Astrocyte of the cerebellum (primary cell): ENCODE data around the gene ANKRD11.
A peak's percentile ranks its signal among the peaks of the same experiment; 100 is the strongest.

ENCODE experiments used
- DNase-seq: peaks from one replicate; pipeline ENCODE4 v3.0.0-alpha.2; 2011; ENCODE audit warnings: low read depth
- H3K4me3 ChIP-seq: 2 replicates; pipeline ENCODE4 v1.5.1; 2011; ENCODE audit warnings: mild to moderate bottlenecking, low read depth, low read length, moderate library complexity
- in situ Hi-C: cut with HindIII; loops from 2 replicates; pipeline ENCODE4 v1.10.0; 2017; ENCODE audit warnings: low sequenced_read_pairs
- TF ChIP-seq, protein P1 (sequence below): IDR thresholded peaks from 2 replicates; pipeline ENCODE4 v1.5.1; 2012; ENCODE audit warnings: low read length, low read depth, moderate library complexity, mild to moderate bottlenecking; ENCODE audit errors: missing control alignments

Gene ANKRD11

DNA sequence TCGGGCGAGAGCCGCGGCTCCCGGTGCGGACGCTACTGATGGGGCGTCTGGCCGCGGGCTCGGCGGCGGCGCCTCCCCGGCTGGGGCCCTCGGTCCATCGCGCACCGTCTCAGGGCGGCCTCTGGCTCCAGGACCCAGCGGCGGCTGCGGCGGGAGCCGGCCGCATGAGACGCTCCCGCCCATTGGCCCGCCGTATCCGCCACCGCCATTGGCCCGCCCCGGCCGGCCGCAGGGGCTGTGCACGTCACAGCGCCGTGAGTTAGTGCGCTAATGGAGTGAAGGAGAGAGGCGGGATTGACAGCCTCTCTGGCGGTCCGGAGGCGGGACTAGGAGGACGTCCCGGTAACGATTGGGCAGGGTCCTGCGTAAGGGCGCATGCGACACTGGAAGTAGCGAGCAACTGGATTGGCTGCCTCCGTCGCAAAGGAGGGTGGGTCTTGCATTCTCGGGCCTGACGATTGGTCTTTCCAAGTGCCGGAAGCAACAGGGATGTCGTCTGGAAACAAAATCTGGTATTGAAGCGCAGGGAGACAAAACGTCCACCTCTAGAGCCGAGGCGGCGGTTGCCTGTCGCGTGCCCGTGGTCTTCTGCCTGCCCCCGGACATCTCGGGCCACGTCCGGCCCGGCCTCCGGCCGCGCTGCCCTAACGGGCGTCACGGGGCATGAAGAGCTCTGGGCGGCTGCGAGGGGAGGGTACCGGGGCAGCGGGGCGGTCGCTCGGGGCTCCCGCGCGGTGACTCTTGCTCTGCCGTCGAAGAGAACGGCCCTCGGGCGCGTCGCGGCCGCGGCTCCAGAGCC, at the start of gene ANKRD11:
ANKRD11 (minus strand) TSS at position 123 of the 799 bp plus-strand sequence. CDS start 173,542 bp downstream, outside the sequence.
- in situ Hi-C loops = no loop called here
- TF ChIP-seq, protein P1, sequence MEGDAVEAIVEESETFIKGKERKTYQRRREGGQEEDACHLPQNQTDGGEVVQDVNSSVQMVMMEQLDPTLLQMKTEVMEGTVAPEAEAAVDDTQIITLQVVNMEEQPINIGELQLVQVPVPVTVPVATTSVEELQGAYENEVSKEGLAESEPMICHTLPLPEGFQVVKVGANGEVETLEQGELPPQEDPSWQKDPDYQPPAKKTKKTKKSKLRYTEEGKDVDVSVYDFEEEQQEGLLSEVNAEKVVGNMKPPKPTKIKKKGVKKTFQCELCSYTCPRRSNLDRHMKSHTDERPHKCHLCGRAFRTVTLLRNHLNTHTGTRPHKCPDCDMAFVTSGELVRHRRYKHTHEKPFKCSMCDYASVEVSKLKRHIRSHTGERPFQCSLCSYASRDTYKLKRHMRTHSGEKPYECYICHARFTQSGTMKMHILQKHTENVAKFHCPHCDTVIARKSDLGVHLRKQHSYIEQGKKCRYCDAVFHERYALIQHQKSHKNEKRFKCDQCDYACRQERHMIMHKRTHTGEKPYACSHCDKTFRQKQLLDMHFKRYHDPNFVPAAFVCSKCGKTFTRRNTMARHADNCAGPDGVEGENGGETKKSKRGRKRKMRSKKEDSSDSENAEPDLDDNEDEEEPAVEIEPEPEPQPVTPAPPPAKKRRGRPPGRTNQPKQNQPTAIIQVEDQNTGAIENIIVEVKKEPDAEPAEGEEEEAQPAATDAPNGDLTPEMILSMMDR = no peak
- H3K4me3 ChIP-seq = peak within 1 kb of the TSS; percentile 91
- peak; percentile 99 for DNase-seq

DNA sequence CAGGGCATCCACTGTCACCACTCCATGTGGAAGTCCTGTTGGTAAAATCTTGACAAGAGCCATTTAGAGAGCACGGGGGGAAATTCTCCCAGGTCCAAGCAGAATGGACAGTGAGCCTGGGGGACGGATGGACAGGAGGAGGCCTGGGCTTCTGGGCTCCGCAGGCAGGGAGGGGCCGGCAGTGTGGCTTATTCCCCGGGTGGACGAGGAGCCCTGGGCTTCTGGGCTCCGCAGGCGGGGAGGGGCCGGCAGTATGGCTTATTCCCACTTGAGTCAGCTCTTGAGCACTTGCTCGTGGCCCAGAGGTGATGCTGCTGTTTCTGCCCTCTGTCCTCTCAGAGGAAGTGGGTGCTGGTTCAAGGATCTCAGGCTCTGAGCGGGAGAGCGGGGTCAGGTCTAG, 47.9 kb upstream of the ANKRD11 start:
- no peak for DNase-seq
- TF ChIP-seq, protein P1 = no peak
- no peak overlapping the region for H3K4me3 ChIP-seq
- in situ Hi-C loops = no loop called here

DNA sequence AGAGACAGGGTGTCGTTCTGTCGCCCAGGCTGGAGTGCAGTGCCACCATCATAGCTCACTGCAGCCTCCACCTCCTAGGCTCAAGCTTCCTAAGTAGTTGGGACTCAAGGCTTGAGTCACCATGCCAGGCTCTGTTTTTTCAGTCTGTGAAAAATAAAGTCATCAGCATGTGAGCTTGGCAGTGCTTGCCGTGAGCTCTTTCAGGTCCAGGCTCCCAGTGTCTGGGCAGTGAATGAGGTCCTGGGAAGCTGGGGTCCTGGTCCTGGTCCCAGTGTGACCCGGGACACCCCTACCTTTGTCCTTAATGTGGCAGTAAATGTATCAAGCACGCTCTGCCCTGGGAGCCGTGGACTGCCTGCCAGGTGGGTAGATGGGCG, 47.2 kb upstream of the ANKRD11 start:
- no peak overlapping the region for H3K4me3 ChIP-seq
- DNase-seq = no peak
- in situ Hi-C loops = no loop called here
- TF ChIP-seq, protein P1 = no peak

GRCh38 chr16:89536886-89537548, 46.7 kb upstream of the ANKRD11 start:
- TF ChIP-seq, protein P1 = no peak
- in situ Hi-C loops = no loop called here
- DNase-seq = no peak
- no peak overlapping the region for H3K4me3 ChIP-seq

DNA sequence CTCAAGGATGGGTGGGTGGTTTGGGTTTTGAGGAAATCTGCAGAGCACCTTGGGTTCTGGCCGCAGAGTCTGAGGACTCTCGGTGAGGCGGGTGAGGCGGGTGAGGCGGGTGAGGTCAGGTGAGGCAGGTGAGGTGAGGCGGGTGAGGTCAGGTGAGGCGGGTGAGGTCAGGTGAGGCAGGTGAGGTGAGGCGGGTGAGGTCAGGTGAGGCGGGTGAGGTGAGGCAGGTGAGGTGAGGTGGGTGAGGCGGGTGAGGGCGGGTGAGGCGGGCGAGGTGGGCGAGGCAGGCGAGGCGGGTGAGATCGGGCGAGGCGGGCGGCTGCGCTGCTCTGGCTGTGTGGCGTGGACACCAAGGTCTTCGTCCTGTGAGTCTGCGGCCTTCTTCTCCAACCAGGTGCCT, 46.0 kb upstream of the ANKRD11 start:
- in situ Hi-C loops = no loop called here
- TF ChIP-seq, protein P1 = no peak
- no peak overlapping the region for H3K4me3 ChIP-seq
- no peak for DNase-seq

DNA sequence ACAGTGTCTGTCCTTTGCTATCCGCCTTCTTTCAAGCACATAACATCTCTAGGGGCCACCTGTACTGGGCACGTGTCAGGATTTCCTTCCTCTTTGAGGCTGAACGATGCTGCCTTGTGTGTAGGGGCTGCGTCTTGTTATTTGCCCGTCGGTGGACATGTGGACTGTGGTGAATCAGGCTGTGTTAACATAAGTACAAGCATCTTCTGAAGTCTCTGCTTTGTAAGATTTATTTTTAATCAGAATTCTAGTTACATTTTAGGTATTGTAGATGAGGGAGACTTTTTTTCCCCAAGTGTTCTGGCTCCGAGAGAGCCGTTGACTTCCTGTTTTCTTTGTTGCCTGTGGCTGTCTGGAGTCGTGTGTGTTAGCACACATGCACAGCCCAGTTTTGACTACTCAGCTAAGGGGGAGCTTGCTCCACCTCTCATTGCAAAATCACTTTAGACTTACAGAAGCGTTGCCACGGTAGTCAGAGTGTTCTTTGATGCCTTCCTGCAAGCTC, 43.9 kb upstream of the ANKRD11 start:
- no peak overlapping the region for H3K4me3 ChIP-seq
- in situ Hi-C loops = no loop called here
- TF ChIP-seq, protein P1 = no peak
- no peak for DNase-seq
